22Rv1 (cell line): ENCODE measurements around the gene PSMD9.
"Not testable (repeated sequence)": the region's sequence is repeated elsewhere in the genome, so short reads cannot be mapped to it uniquely, and the experiment has no call there.

Experiments used
- H3K27ac ChIP-seq: fragments of 450-650 bp; 2 replicates; pipeline ENCODE4 v1.5.1; 2017
- ZFX ChIP-seq: fragments of 450-650 bp; IDR thresholded peaks from 2 replicates; pipeline ENCODE4 v1.6.1; 2017; ENCODE audit warnings: antibody characterized with exemption, borderline replicate concordance
- TF ChIP-seq, protein P1 (sequence below): fragments of 450-650 bp; IDR thresholded peaks from 2 replicates; pipeline ENCODE4 v1.5.1; 2017; ENCODE audit warnings: mild to moderate bottlenecking

PSMD9 gene

DNA sequence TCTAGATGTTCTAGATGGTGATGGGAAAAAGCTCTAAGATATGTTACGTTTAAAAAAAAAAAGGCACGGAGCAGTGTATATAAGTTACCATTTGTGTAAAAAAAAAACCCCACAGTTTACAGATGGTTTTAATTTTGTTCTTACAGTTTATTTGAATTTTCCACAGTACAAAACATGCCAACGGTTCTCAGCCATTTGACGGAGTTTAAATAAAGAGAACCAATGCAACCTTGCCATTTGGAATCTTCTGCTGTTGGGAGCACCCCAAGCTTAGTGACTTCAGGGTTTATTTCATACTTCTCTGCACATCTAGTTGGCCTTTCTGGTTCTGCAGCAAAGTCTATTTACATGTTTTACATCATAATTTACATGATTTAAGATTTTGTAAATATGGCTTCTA, 22.3 kb upstream of the PSMD9 start:
- TF ChIP-seq, protein P1, sequence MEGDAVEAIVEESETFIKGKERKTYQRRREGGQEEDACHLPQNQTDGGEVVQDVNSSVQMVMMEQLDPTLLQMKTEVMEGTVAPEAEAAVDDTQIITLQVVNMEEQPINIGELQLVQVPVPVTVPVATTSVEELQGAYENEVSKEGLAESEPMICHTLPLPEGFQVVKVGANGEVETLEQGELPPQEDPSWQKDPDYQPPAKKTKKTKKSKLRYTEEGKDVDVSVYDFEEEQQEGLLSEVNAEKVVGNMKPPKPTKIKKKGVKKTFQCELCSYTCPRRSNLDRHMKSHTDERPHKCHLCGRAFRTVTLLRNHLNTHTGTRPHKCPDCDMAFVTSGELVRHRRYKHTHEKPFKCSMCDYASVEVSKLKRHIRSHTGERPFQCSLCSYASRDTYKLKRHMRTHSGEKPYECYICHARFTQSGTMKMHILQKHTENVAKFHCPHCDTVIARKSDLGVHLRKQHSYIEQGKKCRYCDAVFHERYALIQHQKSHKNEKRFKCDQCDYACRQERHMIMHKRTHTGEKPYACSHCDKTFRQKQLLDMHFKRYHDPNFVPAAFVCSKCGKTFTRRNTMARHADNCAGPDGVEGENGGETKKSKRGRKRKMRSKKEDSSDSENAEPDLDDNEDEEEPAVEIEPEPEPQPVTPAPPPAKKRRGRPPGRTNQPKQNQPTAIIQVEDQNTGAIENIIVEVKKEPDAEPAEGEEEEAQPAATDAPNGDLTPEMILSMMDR: no peak
- no peak for TF ChIP-seq ZFX
- H3K27ac ChIP-seq: no peak overlapping the region

- H3K27ac ChIP-seq: not testable (repeated sequence)
Measured at GRCh38 chr12:121869229-121869628, 19.4 kb upstream of the PSMD9 start.

DNA sequence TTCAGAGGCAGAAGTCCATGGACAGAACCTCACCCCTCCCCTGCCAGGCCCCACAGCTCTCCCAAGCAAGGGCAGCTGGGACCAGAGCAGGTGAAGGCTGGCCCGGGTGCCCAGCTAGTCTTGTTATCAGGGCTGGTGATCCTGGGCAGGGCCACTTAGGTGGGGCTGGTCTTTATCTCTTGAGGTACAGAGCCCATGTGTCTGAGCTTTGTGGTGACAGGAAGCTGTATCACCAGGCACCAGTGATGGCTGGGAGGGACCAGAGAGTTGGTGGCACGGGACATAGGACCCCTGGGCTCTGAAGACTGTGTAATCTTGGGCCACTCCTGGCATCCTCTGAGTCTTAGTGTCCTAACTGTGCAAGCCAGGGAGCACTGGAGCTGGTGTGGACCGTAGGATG, 17.1 kb upstream of the PSMD9 start:
- H3K27ac ChIP-seq: no peak overlapping the region
- TF ChIP-seq, protein P1: no peak
- no peak for TF ChIP-seq ZFX

DNA sequence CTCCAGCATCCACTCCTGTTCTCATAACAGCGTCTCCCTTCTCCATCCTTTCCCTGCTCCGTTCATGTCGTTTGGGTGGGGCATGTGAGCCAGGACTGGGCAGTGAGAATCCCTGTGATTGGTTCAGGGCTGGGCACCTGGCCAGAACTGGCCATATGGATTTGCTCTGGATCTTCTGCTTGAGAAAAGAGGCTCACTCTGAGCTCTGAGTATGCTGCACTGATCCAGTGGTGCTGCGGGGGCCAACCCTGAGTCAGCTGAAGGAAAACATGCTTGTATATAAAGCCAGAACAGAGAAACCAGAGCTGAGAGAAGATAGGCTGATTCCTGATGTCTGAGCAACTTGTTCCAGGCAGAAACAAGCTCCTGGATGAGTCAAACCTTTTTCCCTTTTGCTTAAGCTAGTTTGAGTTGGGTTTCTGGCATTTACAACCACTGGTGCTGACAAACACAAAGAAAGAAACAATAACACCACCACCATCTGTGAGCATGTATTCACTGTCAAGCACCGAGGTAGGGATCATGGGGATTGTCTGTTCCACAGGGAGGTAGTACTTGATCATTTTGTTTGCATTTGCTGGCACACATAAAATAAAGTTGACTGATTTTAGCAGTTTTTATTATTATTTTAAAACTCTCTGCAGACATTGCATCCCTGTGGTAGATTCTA, 15.9 kb upstream of the PSMD9 start:
- no peak for TF ChIP-seq ZFX
- TF ChIP-seq, protein P1: no peak

GRCh38 chr12:121873216-121873569, 15.4 kb upstream of the PSMD9 start:
- TF ChIP-seq, protein P1: no peak
- TF ChIP-seq ZFX: no peak
- H3K27ac ChIP-seq: no peak overlapping the region

More for the DNA sequence above, 15.9 kb upstream of the PSMD9 start:
- H3K27ac ChIP-seq: no peak overlapping the region

GRCh38 chr12:121874071-121874470, 14.5 kb upstream of the PSMD9 start:
- no peak overlapping the region for H3K27ac ChIP-seq
- TF ChIP-seq, protein P1: no peak
- no peak for TF ChIP-seq ZFX

- TF ChIP-seq, protein P1: no peak
- no peak for TF ChIP-seq ZFX
- H3K27ac ChIP-seq: no peak overlapping the region
Measured at GRCh38 chr12:121875582-121875981, 13.0 kb upstream of the PSMD9 start.

DNA sequence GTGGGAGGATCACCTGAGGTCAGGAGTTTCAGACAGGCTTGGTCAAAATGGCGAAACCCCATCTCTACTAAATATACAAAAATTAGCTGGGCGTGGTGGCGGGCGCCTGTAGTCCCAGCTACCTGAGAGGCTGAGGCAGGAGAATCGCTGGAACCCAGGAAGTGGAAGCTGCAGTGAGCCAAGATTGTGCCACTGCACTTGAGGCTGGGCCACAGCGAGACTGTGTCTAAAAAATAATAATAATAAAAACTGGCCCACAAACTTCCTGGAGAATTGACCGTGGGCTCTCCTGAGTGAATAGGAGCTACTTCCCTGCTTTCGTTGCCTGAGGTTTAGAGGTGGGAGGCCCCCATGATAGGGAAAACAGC, 12.5 kb upstream of the PSMD9 start:
- not testable (repeated sequence) for H3K27ac ChIP-seq
